Nephron (organoid): ENCODE results near the gene C1orf159.

Experiments used
- H3K27ac Mint-ChIP-seq, 3 experiments: 2 replicates each; pipeline ENCODE4 v1.8.0; 2020; ENCODE audit warnings: mixed read lengths in 3 of 3, mild to moderate bottlenecking in 2 of 3, moderate library complexity in 1 of 3
- H3K27me3 Mint-ChIP-seq: 2 replicates; pipeline ENCODE4 v1.8.0; 2021; ENCODE audit warnings: low read depth, mild to moderate bottlenecking, moderate library complexity, mixed read lengths
- H3K36me3 Mint-ChIP-seq: 2 replicates; pipeline ENCODE4 v1.8.0; 2020; ENCODE audit warnings: low read depth, mixed read lengths
- H3K4me1 Mint-ChIP-seq: 2 replicates; pipeline ENCODE4 v1.8.0; 2020; ENCODE audit warnings: mixed read lengths
- H3K4me3 Mint-ChIP-seq, 3 experiments: 2 replicates each; pipeline ENCODE4 v1.8.0; 2020; ENCODE audit warnings: mild to moderate bottlenecking in 3 of 3, mixed read lengths in 3 of 3, moderate library complexity in 2 of 3
- H3K9me3 Mint-ChIP-seq: 2 replicates; pipeline ENCODE4 v1.8.0; 2020; ENCODE audit warnings: mixed read lengths
- TF ChIP-seq, protein P1 (sequence below), 3 experiments: fragments of 200-600 bp; sonication (generic); IDR thresholded peaks; one replicate each; pipeline ENCODE4 v1.5.0; 2021; ENCODE audit warnings: antibody characterized with exemption in 3 of 3; ENCODE audit not compliant: unreplicated experiment in 3 of 3

The C1orf159 gene

DNA sequence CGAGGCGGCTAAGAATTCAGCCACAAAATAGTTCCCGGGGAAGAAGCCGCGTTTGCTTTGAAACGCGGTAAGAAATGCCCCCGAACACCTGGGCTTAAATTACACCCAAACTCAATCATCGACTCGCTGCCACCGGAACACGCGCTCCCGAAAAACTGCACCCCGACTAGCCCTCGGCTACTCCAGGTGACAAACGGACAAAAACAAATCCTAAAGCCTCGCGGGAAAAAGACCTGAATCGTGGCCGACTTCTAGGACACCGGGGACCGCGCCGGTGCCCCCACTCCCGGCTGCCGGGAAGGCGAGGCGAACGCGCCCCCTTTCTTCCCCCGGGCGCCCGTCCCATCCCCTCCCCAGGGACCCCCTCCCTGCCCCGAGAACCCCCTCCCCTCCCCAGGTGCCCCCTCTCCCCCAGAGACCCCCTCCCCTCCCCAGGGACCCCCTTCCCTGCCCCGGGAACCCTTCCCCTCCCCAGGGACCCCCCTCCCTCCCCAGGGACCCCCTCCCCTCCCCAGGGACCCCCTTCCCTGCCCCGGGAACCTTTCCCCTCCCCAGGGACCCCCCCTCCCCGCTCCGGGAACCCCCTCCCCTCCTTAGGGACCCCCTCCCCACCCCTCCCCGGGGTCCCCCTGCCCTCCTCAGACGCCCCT is 628 bp downstream of the C1orf159 start:
- Mint-ChIP-seq H3K27me3 (peaks cover 29% of the 10 kb centered on the region), H3K9me3 (peaks cover 8% of the 10 kb centered on the region), H3K4me1 (peaks cover 14% of the 10 kb centered on the region), H3K27ac (no peak overlapping the region), H3K4me3 (peak overlapping the region; percentile 88 to 89 (median 88)), H3K36me3 (peaks cover 37% of the 10 kb centered on the region)
- TF ChIP-seq, protein P1, sequence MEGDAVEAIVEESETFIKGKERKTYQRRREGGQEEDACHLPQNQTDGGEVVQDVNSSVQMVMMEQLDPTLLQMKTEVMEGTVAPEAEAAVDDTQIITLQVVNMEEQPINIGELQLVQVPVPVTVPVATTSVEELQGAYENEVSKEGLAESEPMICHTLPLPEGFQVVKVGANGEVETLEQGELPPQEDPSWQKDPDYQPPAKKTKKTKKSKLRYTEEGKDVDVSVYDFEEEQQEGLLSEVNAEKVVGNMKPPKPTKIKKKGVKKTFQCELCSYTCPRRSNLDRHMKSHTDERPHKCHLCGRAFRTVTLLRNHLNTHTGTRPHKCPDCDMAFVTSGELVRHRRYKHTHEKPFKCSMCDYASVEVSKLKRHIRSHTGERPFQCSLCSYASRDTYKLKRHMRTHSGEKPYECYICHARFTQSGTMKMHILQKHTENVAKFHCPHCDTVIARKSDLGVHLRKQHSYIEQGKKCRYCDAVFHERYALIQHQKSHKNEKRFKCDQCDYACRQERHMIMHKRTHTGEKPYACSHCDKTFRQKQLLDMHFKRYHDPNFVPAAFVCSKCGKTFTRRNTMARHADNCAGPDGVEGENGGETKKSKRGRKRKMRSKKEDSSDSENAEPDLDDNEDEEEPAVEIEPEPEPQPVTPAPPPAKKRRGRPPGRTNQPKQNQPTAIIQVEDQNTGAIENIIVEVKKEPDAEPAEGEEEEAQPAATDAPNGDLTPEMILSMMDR (IDR thresholded peaks at IDR 0.05; ENCODE audit: unreplicated experiment in 3 of 3): no peak

GRCh38 chr1:1114431-1114830 is 1.5 kb downstream of the C1orf159 start:
- Mint-ChIP-seq H3K4me3 (peak overlapping the region; percentile 85 to 89 (median 88)), H3K27me3 (peaks cover 24% of the 10 kb centered on the region), H3K27ac (no peak overlapping the region), H3K4me1 (peaks cover 13% of the 10 kb centered on the region), H3K9me3 (peaks cover 8% of the 10 kb centered on the region), H3K36me3 (peaks cover 45% of the 10 kb centered on the region)
- TF ChIP-seq, protein P1 (IDR thresholded peaks at IDR 0.05; ENCODE audit: unreplicated experiment in 3 of 3): no peak

- TF ChIP-seq, protein P1 (IDR thresholded peaks at IDR 0.05; ENCODE audit: unreplicated experiment in 3 of 3): no peak
- peaks cover 7% of the 10 kb centered on the region for H3K4me1 Mint-ChIP-seq
- H3K36me3 Mint-ChIP-seq: peaks cover 51% of the 10 kb centered on the region
- peak overlapping the region; percentile 25 to 52 (median 43) for H3K4me3 Mint-ChIP-seq
- H3K9me3 Mint-ChIP-seq: peaks cover 11% of the 10 kb centered on the region
- H3K27ac Mint-ChIP-seq: no peak overlapping the region
- peaks cover 8% of the 10 kb centered on the region for H3K27me3 Mint-ChIP-seq
These were observed 3.5 kb downstream of the C1orf159 start for GRCh38 chr1:1112237-1112985.

DNA sequence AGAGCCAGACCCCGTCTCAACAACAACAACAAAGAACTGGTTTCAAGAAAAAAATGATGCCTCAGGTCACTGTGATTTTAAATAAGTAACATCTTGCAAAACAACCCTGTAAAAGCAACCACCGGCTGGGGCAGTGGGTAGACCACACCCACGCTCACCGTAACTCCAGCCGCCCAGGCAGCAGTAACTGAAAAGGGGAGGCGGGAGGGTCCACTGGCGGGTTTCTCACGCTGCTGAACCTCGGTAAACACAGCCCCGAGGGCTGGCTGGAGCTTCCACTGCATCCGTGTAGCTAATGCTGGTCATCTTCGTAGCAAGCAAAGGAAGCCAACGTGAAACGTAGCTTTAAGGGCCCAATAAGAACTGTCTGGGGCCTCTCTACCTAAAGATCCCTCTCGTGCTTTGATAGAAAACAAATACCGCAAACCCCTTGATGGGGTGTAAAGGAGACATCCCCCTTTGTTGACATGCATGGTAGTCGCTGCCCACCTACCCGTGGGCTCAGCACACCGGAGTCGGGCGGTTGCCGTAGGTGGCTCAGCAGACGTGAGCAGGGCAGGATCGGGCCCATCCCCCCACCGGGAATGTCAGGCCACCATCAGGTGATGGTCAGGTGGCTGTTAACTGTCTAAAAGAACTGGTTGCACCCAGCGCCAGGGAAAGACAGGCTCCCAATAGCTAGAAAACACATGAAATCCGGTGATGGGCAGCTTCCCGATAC is 4.2 kb downstream of the C1orf159 start:
- Mint-ChIP-seq H3K9me3 (peaks cover 11% of the 10 kb centered on the region), H3K27me3 (peaks cover 4% of the 10 kb centered on the region), H3K4me1 (peaks cover 7% of the 10 kb centered on the region), H3K27ac (no peak overlapping the region), H3K36me3 (peaks cover 53% of the 10 kb centered on the region), H3K4me3 (peak overlapping the region; percentile 25 to 61 (median 52))
- TF ChIP-seq, protein P1 (IDR thresholded peaks at IDR 0.05; ENCODE audit: unreplicated experiment in 3 of 3): no peak

- TF ChIP-seq, protein P1 (IDR thresholded peaks at IDR 0.05; ENCODE audit: unreplicated experiment in 3 of 3): no peak
- H3K27ac Mint-ChIP-seq: no peak overlapping the region
- H3K4me1 Mint-ChIP-seq: peaks cover 7% of the 10 kb centered on the region
- peaks cover 61% of the 10 kb centered on the region for H3K36me3 Mint-ChIP-seq
- peak overlapping the region in 1 of 3 experiments; percentile 42 for H3K4me3 Mint-ChIP-seq
- no peaks in the 10 kb centered on the region for H3K27me3 Mint-ChIP-seq
- peaks cover 13% of the 10 kb centered on the region for H3K9me3 Mint-ChIP-seq
These were observed 5.3 kb downstream of the C1orf159 start for GRCh38 chr1:1110561-1110971.
